ENCODE data around the gene CEP70. TPM values are rescaled to one million over a fixed set of nuclear protein-coding genes. Genes with fewer than 3 reads are reported as not detected.

CEP70 gene
- total RNA-seq, 4 donors from 2014 or later = 68.3 to 100 (median 71.9) TPM

DNA sequence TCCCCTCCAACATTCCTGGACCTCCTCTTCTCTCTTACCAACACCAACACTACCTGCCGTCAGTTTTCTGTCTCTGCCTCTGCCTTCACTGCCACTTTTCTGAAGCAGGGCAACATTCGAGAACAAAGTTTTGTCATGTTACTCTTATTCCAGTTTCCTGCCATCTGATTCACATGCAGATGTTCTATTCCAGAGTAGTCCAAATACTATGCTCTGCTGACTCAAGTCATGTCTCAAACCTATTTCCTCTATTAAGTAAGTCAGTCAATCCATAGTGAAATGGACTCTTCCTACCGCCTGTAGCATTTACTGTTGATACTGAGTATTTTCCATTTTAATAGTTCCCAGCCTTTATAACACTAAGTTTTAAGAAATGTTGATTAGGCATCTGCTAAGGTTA is 116.3 kb downstream of the CEP70 start:
- H3K36me3 ChIP-seq = no peaks in the 10 kb centered on the region
- H3K9me3 ChIP-seq = no peaks in the 10 kb centered on the region
- intact Hi-C loops (cut with DNase I) = no loop called here
- no peak overlapping the region for H3K27ac ChIP-seq
- TF ChIP-seq, protein P1, sequence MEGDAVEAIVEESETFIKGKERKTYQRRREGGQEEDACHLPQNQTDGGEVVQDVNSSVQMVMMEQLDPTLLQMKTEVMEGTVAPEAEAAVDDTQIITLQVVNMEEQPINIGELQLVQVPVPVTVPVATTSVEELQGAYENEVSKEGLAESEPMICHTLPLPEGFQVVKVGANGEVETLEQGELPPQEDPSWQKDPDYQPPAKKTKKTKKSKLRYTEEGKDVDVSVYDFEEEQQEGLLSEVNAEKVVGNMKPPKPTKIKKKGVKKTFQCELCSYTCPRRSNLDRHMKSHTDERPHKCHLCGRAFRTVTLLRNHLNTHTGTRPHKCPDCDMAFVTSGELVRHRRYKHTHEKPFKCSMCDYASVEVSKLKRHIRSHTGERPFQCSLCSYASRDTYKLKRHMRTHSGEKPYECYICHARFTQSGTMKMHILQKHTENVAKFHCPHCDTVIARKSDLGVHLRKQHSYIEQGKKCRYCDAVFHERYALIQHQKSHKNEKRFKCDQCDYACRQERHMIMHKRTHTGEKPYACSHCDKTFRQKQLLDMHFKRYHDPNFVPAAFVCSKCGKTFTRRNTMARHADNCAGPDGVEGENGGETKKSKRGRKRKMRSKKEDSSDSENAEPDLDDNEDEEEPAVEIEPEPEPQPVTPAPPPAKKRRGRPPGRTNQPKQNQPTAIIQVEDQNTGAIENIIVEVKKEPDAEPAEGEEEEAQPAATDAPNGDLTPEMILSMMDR (IDR thresholded peaks at IDR 0.05) = no peak
- TF ChIP-seq POLR2A (IDR thresholded peaks at IDR 0.05) = no peak
- DNase-seq = no peak
- H3K4me1 ChIP-seq = peaks cover 9 to 14% of the 10 kb centered on the region in 2 donors
- H3K4me3 ChIP-seq (replicated peaks in 1 of 3) = no peak overlapping the region
- 95% methylated on average over 3 of the region's 3 CpGs for WGBS, 2 donors
- H3K27me3 ChIP-seq = no peaks in the 10 kb centered on the region

- intact Hi-C loops (cut with DNase I) = no loop called here
- H3K9me3 ChIP-seq = no peaks in the 10 kb centered on the region
- no peak for DNase-seq
- no peak overlapping the region for H3K4me3 ChIP-seq (replicated peaks in 1 of 3)
- TF ChIP-seq POLR2A (IDR thresholded peaks at IDR 0.05) = no peak
- TF ChIP-seq, protein P1 (IDR thresholded peaks at IDR 0.05) = no peak
- peaks cover 9 to 19% of the 10 kb centered on the region in 2 donors for H3K4me1 ChIP-seq
- no peaks in the 10 kb centered on the region for H3K27me3 ChIP-seq
- no peaks in the 10 kb centered on the region for H3K36me3 ChIP-seq
- no peak overlapping the region for H3K27ac ChIP-seq
These were observed 116.9 kb downstream of the CEP70 start for GRCh38 chr3:138477120-138477519.

DNA sequence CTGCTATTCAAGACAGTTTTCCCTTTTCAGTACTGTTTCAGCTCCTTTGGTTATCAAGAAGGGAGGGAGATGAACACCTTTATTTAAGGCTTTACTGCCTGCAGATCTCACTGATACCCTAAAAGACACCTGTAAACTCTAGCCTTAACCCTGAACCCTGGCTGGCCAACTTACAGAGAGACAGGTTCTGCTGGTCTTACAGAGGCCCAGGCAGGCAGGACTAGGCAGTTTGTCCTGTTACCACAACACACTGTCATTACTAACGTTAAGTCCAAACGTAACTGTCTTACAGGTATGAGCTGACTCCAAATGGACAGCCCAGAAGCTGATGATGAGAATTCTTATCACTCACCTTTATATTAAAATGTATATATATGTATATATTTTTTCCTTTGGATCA is 117.5 kb downstream of the CEP70 start:
- peaks cover 9 to 19% of the 10 kb centered on the region in 2 donors for H3K4me1 ChIP-seq
- no peaks in the 10 kb centered on the region for H3K9me3 ChIP-seq
- no peak overlapping the region for H3K4me3 ChIP-seq (replicated peaks in 1 of 3)
- intact Hi-C loops (cut with DNase I) = no loop called here
- no peaks in the 10 kb centered on the region for H3K36me3 ChIP-seq
- H3K27me3 ChIP-seq = no peaks in the 10 kb centered on the region
- H3K27ac ChIP-seq = no peak overlapping the region
- 90 to 96% methylated on average over 2 of the region's 2 CpGs for WGBS, 2 donors
- TF ChIP-seq, protein P1 (IDR thresholded peaks at IDR 0.05) = no peak
- no peak for TF ChIP-seq POLR2A (IDR thresholded peaks at IDR 0.05)
- DNase-seq = no peak

- intact Hi-C loops (cut with DNase I) = no loop called here
- Histone ChIP-seq H3K27ac (peak overlapping the region; percentile 2 to 76 (median 47)), H3K9me3 (no peaks in the 10 kb centered on the region), H3K4me3 (replicated peaks in 1 of 3) (no peak overlapping the region), H3K27me3 (no peaks in the 10 kb centered on the region), H3K36me3 (no peaks in the 10 kb centered on the region), H3K4me1 (peaks cover 30 to 38% of the 10 kb centered on the region in 2 donors)
- peak; percentile 90 to 97 for DNase-seq
- 21 to 37% methylated on average over 6 of the region's 6 CpGs for WGBS, 2 donors
- TF ChIP-seq, protein P1 (IDR thresholded peaks at IDR 0.05) = no peak
- peak in 1 of 2 donors; percentile 19 for TF ChIP-seq POLR2A (IDR thresholded peaks at IDR 0.05)
These were observed 119.9 kb downstream of the CEP70 start for GRCh38 chr3:138474163-138474562.

DNA sequence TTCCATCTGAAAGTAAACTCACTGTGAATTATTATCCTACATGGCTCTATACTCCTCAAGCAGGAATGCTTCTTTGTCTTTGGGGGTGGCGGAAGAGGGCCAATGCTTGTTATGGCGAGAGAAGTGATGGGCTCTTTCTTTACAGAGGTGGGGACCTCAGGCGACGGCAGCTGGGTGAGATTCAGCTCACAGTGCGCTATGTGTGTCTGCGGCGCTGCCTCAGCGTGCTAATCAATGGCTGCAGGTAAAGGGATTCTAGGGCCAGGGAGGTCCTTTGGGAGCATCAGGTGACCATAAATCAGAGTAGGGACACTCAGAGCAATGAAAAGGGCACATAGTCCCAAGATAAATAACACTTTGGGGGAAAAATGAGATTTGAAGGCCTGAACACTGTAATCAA is 120.7 kb downstream of the CEP70 start:
- Histone ChIP-seq H3K27me3 (no peaks in the 10 kb centered on the region), H3K36me3 (no peaks in the 10 kb centered on the region), H3K4me1 (peaks cover 37 to 45% of the 10 kb centered on the region in 2 donors), H3K27ac (peak overlapping the region; percentile 2 to 76 (median 47)), H3K9me3 (no peaks in the 10 kb centered on the region), H3K4me3 (replicated peaks in 1 of 3) (no peak overlapping the region)
- no peak for TF ChIP-seq POLR2A (IDR thresholded peaks at IDR 0.05)
- TF ChIP-seq, protein P1 (IDR thresholded peaks at IDR 0.05) = no peak
- intact Hi-C loops (cut with DNase I) = no loop called here
- no peak for DNase-seq
- WGBS, 2 donors = 94 to 99% methylated on average over 8 of the region's 8 CpGs

Measured in thyroid gland (tissue), 4 donors.